Transverse colon (tissue), 4 donors: Measurements from ENCODE around the gene ZNF205. TPM values are rescaled to one million over a fixed set of nuclear protein-coding genes. Genes with fewer than 3 reads are reported as not detected.
A peak's percentile ranks its signal among the peaks of the same experiment; 100 is the strongest.

Source experiments
- DNase-seq: peaks from one replicate; pipeline ENCODE4 v3.0.0-alpha.2; 2019
- H3K27ac ChIP-seq, 4 donors: fragments of 200-600 bp; sonication (generic); 2 replicates each; pipeline ENCODE4 v1.5.1; 2016 to 2018; ENCODE audit warnings: inconsistent platforms in 4 of 4
- H3K27me3 ChIP-seq: fragments of 200-600 bp; sonication (generic); 2 replicates; pipeline ENCODE4 v1.5.1; 2017; ENCODE audit warnings: inconsistent platforms
- H3K36me3 ChIP-seq, 4 donors: fragments of 200-600 bp; sonication (generic); 2 replicates each; pipeline ENCODE4 v1.5.1; 2017 to 2019; ENCODE audit warnings: inconsistent platforms in 4 of 4
- H3K4me1 ChIP-seq, 4 donors: fragments of 200-600 bp; sonication (generic); 2 replicates each; pipeline ENCODE4 v1.5.1; 2017 to 2020; ENCODE audit warnings: inconsistent platforms in 4 of 4
- H3K4me3 ChIP-seq, 4 donors: fragments of 200-600 bp; sonication (generic); 1 replicate in 1 of 4; 2 replicates in 3 of 4; pipeline versions ENCODE4 v1.5.1 to v1.6.1; 2017 to 2019; ENCODE audit warnings: inconsistent platforms in 4 of 4
- H3K9me3 ChIP-seq, 2 donors: fragments of 200-600 bp; sonication (generic); 2 replicates each; pipeline ENCODE4 v1.5.1; 2017 to 2019; ENCODE audit warnings: inconsistent platforms in 2 of 2
- EP300 ChIP-seq: sonication (generic); formaldehyde crosslinking; IDR thresholded peaks from one replicate; pipeline ENCODE4 v1.6.1; 2017; ENCODE audit warnings: antibody characterized with exemption, low read depth
- POLR2A ChIP-seq: fragments of 450-650 bp; IDR thresholded peaks from one replicate; pipeline ENCODE4 v1.6.1; 2016; ENCODE audit warnings: antibody characterized with exemption, mild to moderate bottlenecking, moderate library complexity
- POLR2AphosphoS5 ChIP-seq, 3 donors: sonication (generic); formaldehyde crosslinking; IDR thresholded peaks; one replicate each; pipeline ENCODE4 v1.6.1; 2016; ENCODE audit warnings: antibody characterized with exemption in 3 of 3
- WGBS, 2 donors: methylation state at CpG; one replicate each; pipeline ENCODE4 v1.1.5; 2018; ENCODE audit warnings: low coverage in 1 of 2; 5-methylcytosine and 5-hydroxymethylcytosine counted together
- in situ Hi-C, 4 donors: fragments of 200-750 bp; cut with MboI; loops; one replicate each; pipeline versions ENCODE4 v1.15.0 to v1.15.1; 2017; ENCODE audit warnings: low sequenced_read_pairs in 3 of 4, low pct_ligation_motif_present in 1 of 4, low pct_unique_long_range_greater_than_20kb in 1 of 4
- intact Hi-C: fragments of 100-400 bp; cut with DNase I; formaldehyde crosslinking; loops from one replicate; pipeline ENCODE4 v1.15.1; 2023; ENCODE audit warnings: low total_unique reads
- total RNA-seq, 4 donors: library from RNA; depleted of rRNA; stranded (reverse); fragments of >200 nt; gene quantifications; one replicate each; pipeline ENCODE4 v1.1.0, GENCODE V29; 2016
- TF ChIP-seq, protein P1 (sequence below), 5 experiments: fragments of 200-600 bp in 3 of 5; fragments of 450-650 bp in 2 of 5; sonication (generic) in 3 of 5; IDR thresholded peaks; 1 replicate in 2 of 5; 2 replicates in 3 of 5; pipeline ENCODE4 v1.5.1; 2016 to 2017; ENCODE audit warnings: antibody characterized with exemption in 5 of 5, inconsistent platforms in 3 of 5, mild to moderate bottlenecking in 2 of 5, moderate library complexity in 1 of 5

The ZNF205 gene
- total RNA-seq, 4 donors from 2014 or later = 5.2 to 16.3 (median 15.5) TPM

DNA sequence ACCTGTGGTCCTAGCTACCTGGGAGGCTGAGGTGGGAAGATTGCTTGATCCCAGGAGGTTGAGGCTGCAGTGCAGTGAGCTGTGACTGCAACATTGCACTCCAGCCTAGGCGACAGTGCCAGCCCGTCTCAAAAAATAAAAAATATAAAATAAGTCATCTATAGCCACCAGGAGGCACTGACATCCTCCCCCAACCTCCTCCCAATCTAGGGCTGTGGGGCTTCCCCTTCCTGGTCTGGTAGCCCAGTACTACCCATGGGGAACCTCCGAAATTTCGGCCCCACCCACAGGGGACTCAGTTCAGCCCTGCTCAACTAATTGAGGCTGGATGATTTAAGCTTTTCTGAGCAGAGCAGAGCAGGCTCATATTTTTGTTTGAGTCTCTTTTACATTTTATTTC is 16.5 kb upstream of the ZNF205 start:
- DNase-seq = peak; percentile 51

DNA sequence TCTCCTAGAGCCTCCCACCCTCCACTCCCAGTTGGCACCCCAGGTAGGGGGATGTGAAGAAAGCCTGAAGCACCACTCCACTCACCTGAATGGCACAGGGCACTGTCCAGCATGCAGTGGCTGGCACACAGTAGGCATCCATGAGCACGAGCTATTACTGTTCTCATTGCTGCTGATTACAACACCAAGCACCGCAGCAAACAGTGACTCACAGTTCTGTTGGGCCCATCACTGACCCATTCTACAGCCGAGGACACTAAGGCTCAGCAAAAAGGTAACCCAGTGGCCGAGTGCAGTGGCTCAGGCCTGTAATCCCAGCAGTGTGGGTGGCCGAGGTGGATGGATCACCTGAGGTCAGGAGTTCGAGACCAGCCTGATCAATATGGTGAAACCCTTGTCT is 16.0 kb upstream of the ZNF205 start:
- H3K9me3 ChIP-seq = no peaks in the 10 kb centered on the region
- H3K4me1 ChIP-seq = peaks cover 4 to 16% (median 10%) of the 10 kb centered on the region in 4 donors
- 80% methylated on average over 6 of the region's 6 CpGs; no CpG with 5 or more reads in 1 of the 2 donors for WGBS, 2 donors
- intact Hi-C loops = no loop called here
- H3K27me3 ChIP-seq = peaks cover 29% of the 10 kb centered on the region
- H3K36me3 ChIP-seq = no peaks in the 10 kb centered on the region
- no peak for DNase-seq
- in situ Hi-C loops = no loop called here
- no peak for TF ChIP-seq EP300
- TF ChIP-seq POLR2AphosphoS5 (IDR thresholded peaks at IDR 0.05) = no peak
- no peak for TF ChIP-seq POLR2A
- TF ChIP-seq, protein P1, sequence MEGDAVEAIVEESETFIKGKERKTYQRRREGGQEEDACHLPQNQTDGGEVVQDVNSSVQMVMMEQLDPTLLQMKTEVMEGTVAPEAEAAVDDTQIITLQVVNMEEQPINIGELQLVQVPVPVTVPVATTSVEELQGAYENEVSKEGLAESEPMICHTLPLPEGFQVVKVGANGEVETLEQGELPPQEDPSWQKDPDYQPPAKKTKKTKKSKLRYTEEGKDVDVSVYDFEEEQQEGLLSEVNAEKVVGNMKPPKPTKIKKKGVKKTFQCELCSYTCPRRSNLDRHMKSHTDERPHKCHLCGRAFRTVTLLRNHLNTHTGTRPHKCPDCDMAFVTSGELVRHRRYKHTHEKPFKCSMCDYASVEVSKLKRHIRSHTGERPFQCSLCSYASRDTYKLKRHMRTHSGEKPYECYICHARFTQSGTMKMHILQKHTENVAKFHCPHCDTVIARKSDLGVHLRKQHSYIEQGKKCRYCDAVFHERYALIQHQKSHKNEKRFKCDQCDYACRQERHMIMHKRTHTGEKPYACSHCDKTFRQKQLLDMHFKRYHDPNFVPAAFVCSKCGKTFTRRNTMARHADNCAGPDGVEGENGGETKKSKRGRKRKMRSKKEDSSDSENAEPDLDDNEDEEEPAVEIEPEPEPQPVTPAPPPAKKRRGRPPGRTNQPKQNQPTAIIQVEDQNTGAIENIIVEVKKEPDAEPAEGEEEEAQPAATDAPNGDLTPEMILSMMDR (IDR thresholded peaks at IDR 0.05) = no peak
- H3K4me3 ChIP-seq = no peak overlapping the region
- no peak overlapping the region for H3K27ac ChIP-seq

More for the DNA sequence above, 16.5 kb upstream of the ZNF205 start:
- Histone ChIP-seq H3K36me3 (no peaks in the 10 kb centered on the region), H3K4me1 (peaks cover 4 to 15% (median 8%) of the 10 kb centered on the region in 4 donors), H3K27ac (no peak overlapping the region), H3K4me3 (no peak overlapping the region), H3K9me3 (no peaks in the 10 kb centered on the region), H3K27me3 (peaks cover 29% of the 10 kb centered on the region)
- TF ChIP-seq, protein P1 (IDR thresholded peaks at IDR 0.05) = peak in 4 of 5 experiments; percentile 19 to 40 (median 26)
- TF ChIP-seq POLR2AphosphoS5 (IDR thresholded peaks at IDR 0.05) = no peak
- TF ChIP-seq POLR2A = no peak
- no peak for TF ChIP-seq EP300
- 24% methylated on average over 4 of the region's 4 CpGs; no CpG with 5 or more reads in 1 of the 2 donors for WGBS, 2 donors
- intact Hi-C loops (no loop called here), in situ Hi-C loops (no loop called here)

DNA sequence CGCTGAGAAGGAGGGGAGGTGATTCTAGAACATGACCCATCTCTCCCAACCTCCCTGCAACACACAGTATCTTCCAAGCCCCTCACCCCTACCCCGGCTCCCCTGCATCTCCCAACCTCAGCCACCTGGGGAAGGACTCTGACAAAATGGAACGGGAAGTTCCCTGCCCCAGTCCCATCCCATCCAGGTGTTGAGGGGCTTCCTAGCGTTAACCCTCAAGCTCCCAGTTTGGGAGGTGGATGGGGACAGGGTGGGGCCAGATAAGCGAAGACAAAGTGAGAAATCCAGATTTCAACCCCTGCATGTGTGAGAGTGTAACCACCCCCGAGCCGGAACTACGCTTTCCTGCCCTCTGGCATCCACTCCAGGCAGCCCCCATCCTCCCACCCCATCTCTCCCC is 15.1 kb upstream of the ZNF205 start:
- 57% methylated on average over 8 of the region's 8 CpGs; no CpG with 5 or more reads in 1 of the 2 donors for WGBS, 2 donors

DNA sequence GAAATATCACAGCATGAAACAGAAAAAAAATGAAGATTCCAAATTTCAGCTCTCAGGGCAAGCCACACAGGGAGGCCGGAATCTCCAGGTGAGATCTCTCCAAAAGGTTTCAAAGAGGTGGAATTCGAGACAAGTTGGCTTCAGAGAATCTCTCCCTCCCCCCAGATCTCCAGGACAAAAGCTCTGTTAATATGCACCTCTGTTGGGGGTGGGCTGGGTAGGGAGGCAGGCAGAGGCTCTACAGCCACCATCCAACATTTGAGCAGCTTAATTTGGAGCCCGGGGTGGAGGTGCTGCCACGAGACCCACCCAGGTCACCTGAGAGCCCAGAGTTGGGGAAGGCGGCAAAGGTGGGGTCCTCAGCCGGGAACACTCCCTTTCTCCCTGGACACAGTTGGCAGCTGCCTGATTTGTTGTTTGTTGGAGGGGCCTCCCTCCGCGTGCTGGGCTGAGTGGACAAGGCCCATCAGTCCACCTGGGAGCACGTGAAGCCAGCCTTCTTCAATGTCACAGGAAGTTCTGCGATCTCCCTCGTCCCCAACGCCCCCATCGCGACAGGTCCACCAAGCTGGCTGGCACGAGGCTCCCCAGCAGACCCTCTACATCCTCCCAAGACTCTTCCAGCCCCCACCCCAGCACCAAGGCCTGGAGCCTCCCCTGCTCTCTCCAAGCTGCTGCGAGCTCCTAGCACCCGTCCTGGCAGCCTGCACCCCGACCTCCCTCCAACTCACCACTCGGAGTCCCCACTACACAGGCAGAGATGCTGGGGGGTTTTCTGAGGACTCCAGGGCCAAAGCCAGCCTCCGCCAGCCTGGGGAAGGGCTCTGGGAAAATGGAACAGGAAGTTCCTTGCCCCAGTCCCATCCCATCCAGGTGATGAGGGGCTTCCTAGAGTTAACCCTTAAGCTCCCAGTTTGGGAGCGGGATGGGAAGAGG is 13.7 kb upstream of the ZNF205 start, which contains the start of gene ZSCAN10:
Gene ZSCAN10 (minus strand): TSS at position 836 of the 936 bp plus-strand sequence. CDS start 6,357 bp downstream, outside the sequence.
- WGBS, 2 donors = 40 to 52% methylated on average over 1 to 21 of the region's 21 CpGs
- no peaks in the 10 kb centered on the region for H3K36me3 ChIP-seq
- peak within 1 kb of the TSS in 2 of 4 donors; percentile 22 to 32 for H3K27ac ChIP-seq
- in situ Hi-C loops (no loop called here), intact Hi-C loops (no loop called here)
- TF ChIP-seq POLR2AphosphoS5 (IDR thresholded peaks at IDR 0.05) (no peak), POLR2A (no peak), EP300 (no peak)
- TF ChIP-seq, protein P1 (IDR thresholded peaks at IDR 0.05) = no peak
- H3K4me3 ChIP-seq = peak within 1 kb of the TSS in 2 of 4 donors; percentile 7 to 34
- no peaks in the 10 kb centered on the region for H3K9me3 ChIP-seq
- no peak for DNase-seq
- peaks cover 4 to 16% (median 10%) of the 10 kb centered on the region in 4 donors for H3K4me1 ChIP-seq
- peaks cover 19% of the 10 kb centered on the region for H3K27me3 ChIP-seq

More for the DNA sequence above, 15.1 kb upstream of the ZNF205 start:
- intact Hi-C loops = no loop called here
- H3K36me3 ChIP-seq = no peaks in the 10 kb centered on the region
- H3K27me3 ChIP-seq = peaks cover 24% of the 10 kb centered on the region
- no peak for DNase-seq
- TF ChIP-seq EP300 (no peak), POLR2A (no peak), POLR2AphosphoS5 (IDR thresholded peaks at IDR 0.05) (no peak)
- TF ChIP-seq, protein P1 (IDR thresholded peaks at IDR 0.05) = no peak
- no peak overlapping the region for H3K27ac ChIP-seq
- no peaks in the 10 kb centered on the region for H3K9me3 ChIP-seq
- H3K4me3 ChIP-seq = no peak overlapping the region
- in situ Hi-C loops = no loop called here
- H3K4me1 ChIP-seq = peaks cover 4 to 16% (median 10%) of the 10 kb centered on the region in 4 donors
